GM19324 (cell line): ENCODE results near the gene SCGN.
"Not testable (repeated sequence)": the region's sequence is repeated elsewhere in the genome, so short reads cannot be mapped to it uniquely, and the experiment has no call there.

Experiments
- ATAC-seq: cut with Tn5 transposase; IDR thresholded peaks from one replicate; pipeline ENCODE4 v1.9.1; 2021; ENCODE audit warnings: mild to moderate bottlenecking, moderate library complexity; ENCODE audit not compliant: unreplicated experiment, low FRiP score

The SCGN gene

GRCh38 chr6:25717866-25718740 lies 66.1 kb downstream of the SCGN start:
- ATAC-seq: no peak

- no peak for ATAC-seq
Measured at GRCh38 chr6:25726122-25726911, 74.3 kb downstream of the SCGN start.

- ATAC-seq: no peak
Measured at GRCh38 chr6:25727028-25727427, 75.0 kb downstream of the SCGN start.

- ATAC-seq: no peak
Measured at GRCh38 chr6:25730907-25731306, 78.9 kb downstream of the SCGN start.

- ATAC-seq: no peak
Measured at GRCh38 chr6:25731721-25732120, 79.7 kb downstream of the SCGN start.

- no peak for ATAC-seq
Measured at GRCh38 chr6:25732468-25733198, 80.6 kb downstream of the SCGN start.

- no peak for ATAC-seq
Measured at GRCh38 chr6:25735261-25735660, 83.2 kb downstream of the SCGN start.

GRCh38 chr6:25743868-25744267 lies 91.9 kb downstream of the SCGN start:
- no peak for ATAC-seq

- no peak for ATAC-seq
Measured at GRCh38 chr6:25745836-25746235, 93.8 kb downstream of the SCGN start.

- ATAC-seq: no peak
Measured at GRCh38 chr6:25746968-25747367, 95.0 kb downstream of the SCGN start.

GRCh38 chr6:25747477-25747876 lies 95.5 kb downstream of the SCGN start:
- no peak for ATAC-seq

- no peak for ATAC-seq
Measured at GRCh38 chr6:25748049-25748448, 96.0 kb downstream of the SCGN start.

- not testable (repeated sequence) for ATAC-seq
Measured at GRCh38 chr6:25748601-25749517, 96.8 kb downstream of the SCGN start.

- ATAC-seq: no peak
Measured at GRCh38 chr6:25749837-25750236, 97.8 kb downstream of the SCGN start.

- ATAC-seq: no peak
Measured at GRCh38 chr6:25750906-25751305, 98.9 kb downstream of the SCGN start.
